DMS79 (cell line): ENCODE measurements around the gene TMEM181.
A peak's percentile ranks its signal among the peaks of the same experiment; 100 is the strongest.
"Not testable (repeated sequence)": the region's sequence is repeated elsewhere in the genome, so short reads cannot be mapped to it uniquely, and the experiment has no call there.

Source experiments
- DNase-seq: peaks from one replicate; lab custom pipeline; 2025; lab: John Stamatoyannopoulos, UW

The TMEM181 gene

DNA sequence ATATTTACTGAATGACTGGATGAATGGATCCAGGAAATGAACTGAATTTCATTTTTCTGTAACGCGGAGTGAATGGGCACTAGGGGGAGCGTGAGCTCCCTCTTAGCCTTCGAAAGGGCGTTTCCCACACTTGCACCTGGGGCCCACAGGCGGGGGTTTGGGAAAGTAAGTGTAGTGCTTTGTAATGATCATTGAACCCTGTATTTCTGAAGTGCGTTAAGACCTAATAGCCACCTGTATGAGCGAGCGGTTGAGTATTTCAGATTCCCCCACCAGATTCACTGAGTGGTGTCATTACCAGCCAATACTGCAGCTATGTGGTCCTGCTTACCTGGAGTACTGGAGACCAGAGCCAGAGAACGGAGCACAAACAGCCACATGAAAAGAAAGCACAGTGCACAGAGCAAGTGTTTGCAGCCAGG lies 100.5 kb downstream of the TMEM181 start:
- DNase-seq = peak; percentile 98

- DNase-seq = peak; percentile 44
Observed at GRCh38 chr6:158661156-158661685, 101.3 kb downstream of the TMEM181 start.

DNA sequence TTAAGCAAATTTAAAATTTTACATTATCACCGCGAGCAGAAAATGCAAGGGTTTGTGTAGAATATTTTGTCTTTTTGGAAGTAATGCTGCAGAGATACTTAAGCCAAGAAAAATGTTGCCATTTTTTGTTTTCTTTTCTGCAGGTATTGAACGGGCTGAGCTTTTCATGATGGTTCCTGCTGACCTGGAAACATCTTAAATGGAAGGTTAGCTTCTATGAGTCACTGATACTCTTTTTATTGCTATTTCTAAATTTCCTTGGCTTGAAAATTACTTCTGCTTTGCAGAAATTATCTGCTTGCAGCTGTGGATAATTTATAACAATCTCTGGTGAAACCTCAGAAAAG lies 102.7 kb downstream of the TMEM181 start:
- no peak for DNase-seq

GRCh38 chr6:158662954-158663624 lies 103.2 kb downstream of the TMEM181 start:
- peak; percentile 85 for DNase-seq

GRCh38 chr6:158663625-158664165 lies 103.8 kb downstream of the TMEM181 start:
- DNase-seq = peak; percentile 86

- DNase-seq = peak; percentile 54
Observed at GRCh38 chr6:158665332-158665731, 105.4 kb downstream of the TMEM181 start.

DNA sequence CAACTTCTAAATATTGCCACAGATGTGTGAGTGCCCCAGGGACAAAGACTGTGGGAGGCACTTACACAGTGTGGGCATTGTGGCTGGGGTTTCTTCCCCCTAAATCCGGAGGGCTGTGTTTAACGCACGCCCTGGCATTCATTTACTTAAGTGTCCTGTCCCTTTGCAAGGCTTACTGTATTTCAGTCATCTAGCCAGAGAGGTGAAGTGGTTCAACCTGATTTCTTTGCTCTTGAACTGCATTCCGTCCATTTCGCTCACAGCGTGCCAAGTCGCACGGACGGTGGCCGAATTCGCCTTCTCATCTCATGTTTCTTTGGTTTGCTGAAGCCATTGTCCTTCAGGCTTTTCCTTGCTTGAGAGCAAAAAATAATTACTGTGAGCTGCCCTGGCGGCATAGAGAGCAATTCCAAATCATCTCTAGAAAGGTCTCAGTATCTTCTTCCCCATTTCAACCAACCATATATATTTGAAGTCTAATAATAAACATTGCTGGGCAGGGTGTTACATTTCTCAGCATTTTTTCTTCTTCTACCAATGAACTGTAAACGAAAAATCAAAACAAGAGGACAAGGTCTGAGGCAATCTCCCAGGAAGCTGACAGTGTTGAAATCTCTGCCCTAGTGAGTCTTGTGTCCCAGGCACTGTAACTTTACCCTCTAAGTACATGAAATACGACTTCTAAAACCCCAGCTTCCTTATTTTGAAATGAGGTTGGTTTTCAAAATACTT lies 106.9 kb downstream of the TMEM181 start:
- DNase-seq = peak; percentile 88

DNA sequence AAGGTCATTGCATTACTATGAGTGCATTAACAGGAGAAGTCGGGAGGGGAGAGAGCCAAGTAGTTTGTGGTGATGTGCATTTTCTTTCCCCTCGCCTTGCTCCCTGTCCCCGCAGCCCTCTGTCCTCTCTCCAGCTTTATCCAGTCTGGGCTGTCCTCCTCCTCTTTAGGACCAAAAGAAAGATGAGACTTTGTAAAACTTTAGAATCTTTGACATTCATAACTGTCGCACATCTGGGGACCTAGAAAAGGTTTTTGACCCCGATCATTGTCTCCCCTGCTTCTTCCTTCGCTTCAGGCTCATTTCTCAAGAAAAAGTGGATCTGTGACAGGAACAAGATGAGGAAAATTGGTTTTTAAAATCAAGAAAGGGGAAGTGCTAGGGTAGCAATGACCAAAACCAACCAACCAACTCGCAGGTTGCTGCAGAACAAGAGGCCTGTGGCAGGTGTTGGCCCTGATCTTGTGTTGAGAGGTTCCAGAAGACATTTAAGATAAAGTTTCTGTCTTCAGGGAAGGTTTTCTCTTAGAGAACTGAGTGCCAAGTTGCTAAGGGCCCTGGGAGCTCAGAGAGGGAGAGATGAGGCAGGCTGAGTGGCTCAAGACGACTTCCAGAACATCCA lies 107.6 kb downstream of the TMEM181 start:
- DNase-seq = no peak

- DNase-seq = no peak
Observed at GRCh38 chr6:158668707-158669103, 108.8 kb downstream of the TMEM181 start.

GRCh38 chr6:158669145-158670035 lies 109.5 kb downstream of the TMEM181 start:
- peak; percentile 52 for DNase-seq

DNA sequence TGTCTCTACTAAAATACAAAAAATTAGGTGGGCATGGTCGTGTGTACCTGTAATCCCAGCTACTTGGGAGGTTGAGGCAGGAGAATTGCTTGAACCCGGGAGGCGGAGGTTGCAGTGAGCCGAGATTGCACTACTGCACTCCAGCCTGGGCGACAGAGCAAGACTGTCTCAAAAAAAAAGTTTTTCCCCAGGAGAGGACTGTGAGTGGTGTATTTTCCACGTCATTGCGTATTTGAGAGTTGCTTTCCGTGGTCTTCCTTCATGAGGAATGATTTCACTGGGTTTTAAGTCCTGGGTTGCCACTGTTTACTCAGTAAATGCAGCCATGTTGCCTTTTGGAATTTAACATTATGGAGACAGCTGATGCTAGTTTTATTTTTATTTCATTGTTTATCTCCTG lies 112.2 kb downstream of the TMEM181 start:
- peak; percentile 49 for DNase-seq

GRCh38 chr6:158672726-158673125 lies 112.8 kb downstream of the TMEM181 start:
- DNase-seq = no peak

GRCh38 chr6:158674342-158675131 lies 114.6 kb downstream of the TMEM181 start:
- DNase-seq = no peak

- DNase-seq = not testable (repeated sequence)
Observed at GRCh38 chr6:158677094-158677493, 117.2 kb downstream of the TMEM181 start.

DNA sequence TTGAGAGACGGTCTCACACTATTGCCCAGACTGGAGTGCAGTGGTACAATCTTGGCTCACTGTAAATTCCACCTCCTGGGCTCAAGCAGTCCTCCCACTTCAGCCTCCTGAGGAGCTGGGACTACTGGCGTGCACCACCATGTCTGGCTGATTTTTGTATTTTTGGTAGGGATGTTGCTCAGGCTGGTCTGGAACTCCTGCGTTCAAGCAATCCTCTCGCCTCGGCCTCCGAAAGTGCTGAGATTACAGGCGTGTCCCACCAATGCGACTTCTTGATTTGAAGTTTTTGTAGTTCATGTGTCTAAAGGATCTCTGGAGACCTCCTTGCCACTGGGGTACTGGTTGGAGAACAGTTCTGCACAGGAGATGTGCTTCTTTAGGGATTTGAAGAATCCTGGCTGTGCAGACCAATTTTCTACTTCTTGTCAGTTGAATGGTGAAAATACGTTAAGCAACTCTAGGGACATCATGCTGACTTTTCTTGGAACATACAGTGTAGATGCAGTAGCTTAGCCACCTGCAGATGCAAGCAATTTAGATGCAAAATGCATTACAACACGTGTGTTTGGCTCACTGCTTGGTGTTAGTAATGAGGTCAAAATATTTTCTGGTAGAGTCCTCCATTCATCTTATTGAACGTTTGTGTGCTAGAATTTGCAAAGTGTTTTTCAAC lies 118.2 kb downstream of the TMEM181 start:
- no peak for DNase-seq

GRCh38 chr6:158680015-158680414 lies 120.1 kb downstream of the TMEM181 start:
- DNase-seq = no peak

GRCh38 chr6:158680481-158680880 lies 120.6 kb downstream of the TMEM181 start:
- no peak for DNase-seq

DNA sequence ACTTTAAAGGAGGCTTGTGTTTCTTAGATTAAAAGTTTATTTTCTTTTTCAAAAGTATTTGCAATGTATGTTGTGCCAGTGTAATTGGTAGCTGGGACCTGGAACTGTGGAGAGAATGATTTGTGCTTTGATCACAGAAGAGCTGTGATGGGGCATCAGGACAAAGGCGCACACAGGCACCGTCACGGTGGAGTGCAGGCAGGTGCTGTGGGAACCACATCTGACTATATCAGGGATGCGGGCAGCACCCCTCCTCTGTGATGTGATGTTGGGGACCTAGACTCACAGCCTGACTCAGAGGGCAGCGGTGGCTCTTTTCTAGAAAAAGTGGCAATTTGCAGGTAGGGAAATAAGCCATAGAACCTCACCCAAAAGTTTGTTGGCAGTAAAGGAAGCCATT lies 124.4 kb downstream of the TMEM181 start:
- no peak for DNase-seq

GRCh38 chr6:158684745-158685324 lies 124.9 kb downstream of the TMEM181 start:
- DNase-seq = no peak
